HepG2 (cell line): ENCODE measurements around the gene ZNF75A. TPM values are rescaled to one million over a fixed set of nuclear protein-coding genes. Genes with fewer than 3 reads are reported as not detected.

Experiments used
- DMAP1 ChIP-seq: IDR thresholded peaks from 2 replicates; pipeline ENCODE4 v1.6.1; 2016
- DR1 ChIP-seq: sonication (generic); formaldehyde crosslinking; IDR thresholded peaks from 2 replicates; pipeline ENCODE4 v1.8.0; 2021; ENCODE audit warnings: mild to moderate bottlenecking, missing genetic modification reagents, inconsistent platforms
- FIP1L1 ChIP-seq: fragments of 200-400 bp; formaldehyde crosslinking; IDR thresholded peaks from 2 replicates; pipeline ENCODE4 v1.6.1; 2018; ENCODE audit warnings: low read depth, mild to moderate bottlenecking, low read length, moderate library complexity, borderline replicate concordance; ENCODE audit not compliant: insufficient read depth
- HDAC2 ChIP-seq: sonication (generic); formaldehyde crosslinking; IDR thresholded peaks from 2 replicates; pipeline ENCODE4 v1.4.0; 2020; ENCODE audit warnings: missing genetic modification reagents
- HMG20B ChIP-seq: conservative IDR thresholded peaks from 2 replicates; pipeline ENCODE4 v1.6.1; 2016; ENCODE audit warnings: missing genetic modification reagents, missing compliant biosample characterization
- HNF1B ChIP-seq: sonication (generic); formaldehyde crosslinking; IDR thresholded peaks from 2 replicates; pipeline ENCODE4 v1.5.1; 2020; ENCODE audit warnings: mild to moderate bottlenecking, moderate library complexity, missing genetic modification reagents
- HNRNPK ChIP-seq: fragments of 200-400 bp; formaldehyde crosslinking; IDR thresholded peaks from 2 replicates; pipeline ENCODE4 v1.6.1; 2018; ENCODE audit warnings: low read length, low read depth, moderate library complexity, mild to moderate bottlenecking; ENCODE audit not compliant: poor library complexity, severe bottlenecking
- LBX2 ChIP-seq: sonication (generic); formaldehyde crosslinking; IDR thresholded peaks from 2 replicates; pipeline ENCODE4 v1.5.0; 2020; ENCODE audit warnings: missing genetic modification reagents, mild to moderate bottlenecking, borderline replicate concordance
- NFYC ChIP-seq: IDR thresholded peaks from 2 replicates; pipeline ENCODE4 v1.6.1; 2016; ENCODE audit warnings: missing genetic modification reagents, missing compliant biosample characterization
- NKX3-1 ChIP-seq: sonication (generic); formaldehyde crosslinking; IDR thresholded peaks from 2 replicates; pipeline ENCODE4 v1.5.0; 2020; ENCODE audit warnings: missing genetic modification reagents
- REL ChIP-seq: sonication (generic); formaldehyde crosslinking; conservative IDR thresholded peaks from 2 replicates; pipeline ENCODE4 v1.8.0; 2022; ENCODE audit warnings: mild to moderate bottlenecking, missing genetic modification reagents, moderate library complexity
- SKIL ChIP-seq: sonication (generic); formaldehyde crosslinking; IDR thresholded peaks from 2 replicates; pipeline ENCODE4 v1.8.0; 2022; ENCODE audit warnings: missing genetic modification reagents, mild to moderate bottlenecking, moderate library complexity, borderline replicate concordance
- SMC3 ChIP-seq: IDR thresholded peaks from 2 replicates; pipeline ENCODE4 v1.6.1; 2011; ENCODE audit warnings: low read length, improper control_type of control experiment
- XRCC5 ChIP-seq: fragments of 200-400 bp; formaldehyde crosslinking; optimal IDR thresholded peaks from 2 replicates; pipeline ENCODE3; 2017; ENCODE audit warnings: mild to moderate bottlenecking, low read length
- ZBTB34 ChIP-seq: sonication (generic); formaldehyde crosslinking; IDR thresholded peaks from 2 replicates; pipeline ENCODE4 v1.8.0; 2022; ENCODE audit warnings: mild to moderate bottlenecking, missing genetic modification reagents
- ZFP37 ChIP-seq: sonication (generic); formaldehyde crosslinking; IDR thresholded peaks from 2 replicates; pipeline ENCODE4 v1.4.0; 2020; ENCODE audit warnings: missing genetic modification reagents, borderline replicate concordance
- ZNF12 ChIP-seq: sonication (generic); formaldehyde crosslinking; IDR thresholded peaks from 2 replicates; pipeline ENCODE4 v1.5.0; 2020; ENCODE audit warnings: missing genetic modification reagents
- ZNF512 ChIP-seq: sonication (generic); formaldehyde crosslinking; IDR thresholded peaks from 2 replicates; pipeline ENCODE4 v1.4.0; 2020; ENCODE audit warnings: mild to moderate bottlenecking, missing genetic modification reagents
- ZNF556 ChIP-seq: sonication (generic); formaldehyde crosslinking; IDR thresholded peaks from 2 replicates; pipeline ENCODE4 v1.4.0; 2020; ENCODE audit warnings: mild to moderate bottlenecking, missing genetic modification reagents, borderline replicate concordance
- ZNF800 ChIP-seq: sonication (generic); formaldehyde crosslinking; IDR thresholded peaks from 2 replicates; pipeline ENCODE4 v1.4.0; 2020; ENCODE audit warnings: missing genetic modification reagents
- ZNF841 ChIP-seq: sonication (generic); formaldehyde crosslinking; IDR thresholded peaks from 2 replicates; pipeline ENCODE4 v1.8.1; 2023; ENCODE audit warnings: missing genetic modification reagents, borderline replicate concordance
- polyA plus RNA-seq, 8 experiments: library from polyadenylated mRNA; depleted of rRNA in 3 of 8; stranded (reverse) in 7 of 8; unstranded in 1 of 8; fragments of >200 nt; fragmentation: Illumina TruSeq in 4 of 8; extraction: Trizol in 4 of 8; gene quantifications; 2 replicates each; pipeline versions ENCODE4 v1.2.1 to v1.2.3, GENCODE V29; 2011 to 2016; ENCODE audit warnings: low read depth in 4 of 8, missing spikeins in 1 of 8, mixed read lengths in 1 of 8; ENCODE audit not compliant: insufficient read depth in 1 of 8
- total RNA-seq, 5 experiments: library from RNA; depleted of rRNA; stranded (reverse); fragments of >200 nt; fragmentation: Illumina TruSeq; extraction: Trizol; gene quantifications; 2 replicates each; pipeline ENCODE4 v1.2.3, GENCODE V29; 2016; ENCODE audit warnings: low read depth in 1 of 5

Gene ZNF75A
- total and polyA plus RNA-seq, 2 of the 13 experiments (the other 11 are each of a cell fraction or from before 2014, with no cell fraction given): 1.4 to 2.1 TPM

GRCh38 chr16:3364774-3365427 lies 59.6 kb downstream of the ZNF75A start (continued):
- TF ChIP-seq HNRNPK (no peak), ZNF800 (CRISPR knock-in tag) (no peak), ZNF512 (CRISPR knock-in tag) (no peak), HDAC2 (CRISPR knock-in tag) (no peak), HMG20B (no peak), SKIL (CRISPR knock-in tag) (no peak), HNF1B (peak; percentile 42), LBX2 (CRISPR knock-in tag) (no peak), SMC3 (no peak), FIP1L1 (no peak), REL (no peak), ZNF12 (no peak), ZNF841 (CRISPR knock-in tag) (no peak), ZFP37 (CRISPR knock-in tag) (no peak), ZNF556 (0 out of 2 replicates have a peak, but pooled peaks have one; percentile 46), XRCC5 (no peak), DMAP1 (CRISPR knock-in tag) (peak; percentile 69; the same call in 1 of the 2 replicates), NKX3-1 (CRISPR knock-in tag) (no peak), NFYC (CRISPR knock-in tag) (peak; percentile 70), ZBTB34 (CRISPR knock-in tag) (no peak), DR1 (CRISPR knock-in tag) (no peak)
